T47D (cell line): ENCODE measurements around the gene FAM184B.
"Not testable (repeated sequence)": the region's sequence is repeated elsewhere in the genome, so short reads cannot be mapped to it uniquely, and the experiment has no call there.

ENCODE experiments used
- DNase-seq, 2 experiments: peaks; one replicate each; pipeline versions ENCODE4 v3.0.0 to v3.0.0-alpha.2; 2011 to 2012; ENCODE audit warnings: low read depth in 1 of 2, low spot score in 1 of 2
- JUND ChIP-seq: IDR thresholded peaks from 2 replicates; pipeline ENCODE4 v1.6.1; 2012; ENCODE audit warnings: low read depth
- in situ Hi-C: cut with HindIII; loops from 2 replicates; pipeline ENCODE4 v1.10.0; 2016; ENCODE audit warnings: low sequenced_read_pairs, low pct_unique_long_range_greater_than_20kb

FAM184B gene

GRCh38 chr4:17682222-17682566, 99.2 kb downstream of the FAM184B start:
- in situ Hi-C loops = no loop called here
- TF ChIP-seq JUND = no peak
- DNase-seq = no peak

GRCh38 chr4:17681281-17682221, 99.9 kb downstream of the FAM184B start:
- in situ Hi-C loops = no loop called here
- DNase-seq = no peak

GRCh38 chr4:17680559-17681280, 100.7 kb downstream of the FAM184B start:
- in situ Hi-C loops = no loop called here
- no peak for TF ChIP-seq JUND
- no peak for DNase-seq

More at GRCh38 chr4:17681281-17682221, 99.9 kb downstream of the FAM184B start:
- TF ChIP-seq JUND = no peak

DNA sequence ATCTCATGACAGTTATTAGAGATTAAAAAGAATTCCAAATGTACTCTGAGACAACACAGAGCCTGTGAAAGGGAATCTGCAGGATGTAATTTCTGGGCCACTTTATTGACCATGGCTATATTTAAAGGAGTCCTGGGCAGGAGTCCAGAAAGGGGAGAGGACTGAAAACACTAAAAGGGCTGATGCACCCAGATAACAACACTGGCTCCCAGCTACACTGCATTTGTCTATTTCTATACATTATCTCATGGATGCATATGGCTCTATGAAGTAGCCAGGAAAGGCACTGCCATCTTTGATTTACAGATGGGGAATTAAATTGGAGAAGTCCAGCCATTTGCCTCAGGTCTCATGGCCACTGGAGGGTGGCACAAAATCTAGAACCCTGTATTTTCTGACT, 111.0 kb downstream of the FAM184B start:
- no peak for TF ChIP-seq JUND
- in situ Hi-C loops = no loop called here
- no peak for DNase-seq

DNA sequence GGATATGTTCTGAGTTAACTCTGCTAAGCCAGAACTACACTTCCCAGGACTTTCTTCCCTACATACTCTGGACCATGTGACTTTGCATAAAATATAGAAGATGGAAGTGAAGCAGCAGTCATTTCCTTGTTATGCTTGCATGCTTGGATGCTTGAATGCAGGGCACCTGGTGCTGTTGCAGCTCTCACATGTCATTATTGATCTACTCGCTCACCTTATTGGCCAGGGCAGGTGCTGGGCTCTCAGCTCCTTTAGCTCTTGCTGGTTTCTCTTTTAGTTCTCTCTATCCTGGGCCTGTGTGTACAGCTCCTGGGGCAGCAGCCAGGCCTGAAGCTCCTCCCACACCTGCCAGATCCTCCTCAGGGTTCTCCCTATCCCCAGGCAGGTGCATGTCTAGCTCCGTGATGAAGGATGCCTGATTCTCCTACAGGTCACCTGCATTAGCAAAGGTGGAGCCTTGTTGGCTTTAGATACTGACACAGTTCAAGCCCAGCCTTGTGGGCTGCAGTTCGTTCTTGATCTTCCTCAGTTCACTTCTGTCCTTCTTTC, 113.7 kb downstream of the FAM184B start:
- in situ Hi-C loops = no loop called here
- no peak for TF ChIP-seq JUND
- no peak for DNase-seq

DNA sequence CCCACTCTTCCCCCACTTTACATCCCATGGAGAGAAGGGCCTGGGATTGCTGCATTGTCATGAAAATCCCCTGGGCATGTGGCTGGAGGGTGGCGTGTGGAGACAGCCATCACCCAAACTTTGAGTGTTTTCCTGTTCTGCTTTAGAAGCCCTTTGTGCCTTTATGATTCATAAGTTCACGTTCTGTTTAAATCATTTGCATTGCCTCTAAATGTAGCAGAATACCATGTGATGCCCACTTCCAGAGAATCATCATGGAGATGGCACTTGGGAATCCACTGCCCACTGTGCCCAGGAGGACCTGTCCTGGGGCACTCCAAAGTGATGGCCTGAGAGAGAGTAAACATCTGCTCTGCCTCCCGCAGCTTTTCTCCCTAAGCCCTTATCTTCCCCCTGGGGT, 114.2 kb downstream of the FAM184B start:
- no peak for DNase-seq
- no peak for TF ChIP-seq JUND
- in situ Hi-C loops = no loop called here

DNA sequence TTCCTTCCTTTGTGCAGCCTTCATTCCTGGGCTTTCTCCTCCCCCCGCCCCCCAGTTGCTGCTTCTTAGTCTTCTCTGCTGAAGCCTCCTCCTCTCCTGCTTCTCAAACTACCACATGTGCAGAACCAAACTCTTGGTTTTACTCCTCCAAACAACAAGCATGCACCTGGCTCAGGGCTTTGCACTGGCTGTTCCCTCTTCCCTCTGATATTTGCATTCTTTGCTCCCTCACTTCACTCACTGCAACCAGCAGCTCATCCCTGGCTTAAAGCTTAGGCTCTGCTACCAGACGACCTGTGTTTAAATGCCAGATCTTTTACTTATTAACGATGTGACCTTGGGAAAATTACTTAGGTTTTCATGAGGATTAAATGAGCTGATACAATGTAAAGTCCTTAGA, 115.6 kb downstream of the FAM184B start:
- in situ Hi-C loops = no loop called here
- no peak for TF ChIP-seq JUND
- DNase-seq = no peak

DNA sequence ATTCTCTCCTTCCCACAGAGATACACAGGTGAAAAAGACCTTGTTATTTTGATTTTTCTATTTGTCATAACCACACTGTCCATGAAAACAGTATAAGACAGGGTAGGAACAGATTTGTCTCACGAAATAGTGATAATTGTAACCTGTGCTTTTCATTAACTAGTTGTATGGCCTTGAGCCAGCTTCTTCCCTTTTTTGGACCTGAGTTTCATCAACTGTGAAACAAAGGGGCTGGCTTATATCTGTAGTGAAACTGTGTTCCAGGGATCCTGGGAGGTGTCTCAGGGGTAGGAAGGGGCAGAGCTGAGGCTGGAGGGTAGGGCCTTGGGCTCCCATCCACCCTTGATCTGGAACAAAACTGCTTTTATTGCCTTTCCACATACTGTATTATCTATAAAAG, 116.1 kb downstream of the FAM184B start:
- TF ChIP-seq JUND = no peak
- no peak for DNase-seq
- in situ Hi-C loops = no loop called here

DNA sequence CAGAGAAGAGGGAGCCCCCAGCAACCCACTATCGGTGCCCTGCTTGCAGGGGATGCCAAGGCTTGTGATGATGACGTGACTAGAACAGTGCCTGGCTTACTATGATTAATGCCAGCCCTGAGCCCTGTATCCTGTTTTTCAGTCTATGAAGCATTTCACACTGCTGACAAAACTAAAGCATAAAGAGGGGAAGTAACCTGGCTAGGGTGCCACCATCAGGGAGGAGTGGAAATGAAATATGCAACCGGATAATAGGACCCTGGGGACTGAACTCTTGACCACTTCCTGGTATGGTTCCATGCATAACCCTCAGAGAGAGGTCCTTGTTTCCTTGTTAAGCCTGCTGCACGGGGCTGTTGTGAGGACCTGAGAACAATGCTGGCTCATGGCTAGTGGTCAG, 116.7 kb downstream of the FAM184B start:
- in situ Hi-C loops = no loop called here
- TF ChIP-seq JUND = no peak
- DNase-seq = no peak

- in situ Hi-C loops = no loop called here
- TF ChIP-seq JUND = no peak
- DNase-seq = no peak
Observed at GRCh38 chr4:17662694-17663093, 118.7 kb downstream of the FAM184B start.

- DNase-seq, in situ Hi-C loops: not testable (repeated sequence)
Observed at GRCh38 chr4:17659196-17659595, 122.2 kb downstream of the FAM184B start.

DNA sequence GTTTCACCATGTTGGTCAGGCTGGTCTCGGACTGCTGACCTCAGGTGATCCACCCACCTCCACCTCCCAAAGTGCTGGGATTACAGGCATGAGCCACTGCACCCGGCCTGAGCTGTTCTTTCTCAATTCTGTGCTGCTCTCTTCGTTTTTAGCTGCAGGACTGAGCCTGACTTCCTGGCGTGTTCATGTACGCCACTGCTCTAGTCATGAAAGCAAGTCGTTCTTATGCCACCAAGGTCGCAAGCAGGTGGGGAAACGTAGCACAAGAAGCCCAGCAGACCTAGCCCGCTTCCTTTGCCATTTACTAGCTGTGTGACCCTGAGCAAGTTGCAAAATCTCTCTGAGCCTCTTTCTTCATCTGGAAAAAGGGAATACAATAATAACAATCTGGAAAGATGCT, 123.6 kb downstream of the FAM184B start:
- in situ Hi-C loops = no loop called here
- no peak for TF ChIP-seq JUND
- DNase-seq = no peak

DNA sequence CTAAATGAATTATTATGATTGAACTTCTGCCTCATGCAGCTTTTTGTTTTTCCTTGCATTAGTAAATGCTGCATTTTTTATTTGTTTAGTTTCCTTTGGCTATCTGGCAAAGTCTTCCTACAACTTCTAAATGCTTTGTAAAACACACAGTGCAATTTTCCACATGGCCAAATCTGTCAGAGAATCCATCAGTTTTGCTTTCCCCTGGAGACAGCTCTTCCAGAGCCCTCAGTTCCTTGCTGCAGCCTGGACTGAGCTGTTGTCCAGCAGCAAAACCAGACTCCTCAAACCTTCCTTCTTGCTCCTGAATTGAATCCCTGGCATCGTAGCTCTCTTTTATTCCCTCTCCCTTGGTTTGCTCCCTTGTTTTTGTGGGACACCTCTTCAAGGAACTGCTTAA, 124.3 kb downstream of the FAM184B start:
- in situ Hi-C loops = no loop called here
- DNase-seq = no peak
- TF ChIP-seq JUND = no peak
